ENCODE measurements around the gene FICD.

DNA sequence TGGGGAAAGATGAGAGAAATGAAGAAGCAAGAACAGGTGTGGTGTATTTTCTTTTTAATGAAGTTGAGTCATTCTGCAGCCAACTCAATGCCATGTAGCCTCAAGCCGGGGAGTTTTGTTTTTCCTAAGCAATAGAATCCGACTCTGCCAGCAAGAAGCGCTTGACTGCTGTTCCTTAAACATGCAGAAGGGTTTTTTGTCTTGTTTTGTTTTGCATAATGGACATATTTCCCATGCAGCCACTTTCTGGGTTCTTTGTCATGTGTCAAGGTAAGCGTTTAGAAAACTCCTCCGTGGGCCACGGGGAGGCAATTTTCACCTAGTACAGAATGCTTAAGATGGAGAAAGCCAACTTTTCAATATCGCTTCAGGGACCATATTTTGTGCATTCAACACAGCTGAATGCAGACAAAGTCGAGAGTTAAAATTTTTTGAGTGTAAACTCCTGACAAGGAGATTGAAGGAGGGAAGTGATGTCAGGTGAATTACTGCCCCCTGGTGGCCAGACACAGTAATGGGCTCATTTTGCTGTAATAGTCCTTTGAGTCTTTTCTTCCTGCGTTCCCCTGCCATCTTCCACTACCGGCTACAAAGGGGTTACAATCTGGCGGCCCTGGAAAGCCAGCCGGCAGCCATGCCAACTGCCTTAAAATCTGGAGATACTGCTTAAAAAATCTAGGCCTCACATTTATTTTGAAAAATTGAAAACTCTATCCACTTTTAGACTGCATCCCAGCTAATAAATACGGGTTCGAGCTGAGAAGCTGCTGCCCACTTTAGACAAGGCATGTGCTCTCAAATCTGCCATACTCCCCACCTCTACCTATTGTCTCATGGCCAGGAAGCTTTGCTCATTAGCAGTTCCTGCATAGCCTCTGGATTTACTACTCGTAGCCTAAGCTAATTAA is 3.2 kb upstream of the FICD start:
- TF ChIP-seq YY1 (IDR thresholded peaks at IDR 0.05; ENCODE audit: insufficient read depth, insufficient read length) (no peak), ZNF274 (IDR thresholded peaks at IDR 0.05; ENCODE audit: low read depth, low read length) (no peak), SUZ12 (IDR thresholded peaks at IDR 0.05; ENCODE audit: extremely low read depth, insufficient read depth, insufficient read length) (no peak)
